SK-N-MC (cell line): Measurements from ENCODE around the gene HBQ1.
"Not testable (repeated sequence)": the region's sequence is repeated elsewhere in the genome, so short reads cannot be mapped to it uniquely, and the experiment has no call there.

ENCODE experiments used
- DNase-seq: peaks from one replicate; pipeline ENCODE4 v3.0.0-alpha.2; 2011; ENCODE audit warnings: low read depth, low spot score
- H3K27ac ChIP-seq: fragments of 200-600 bp; sonication (generic); 2 replicates; pipeline ENCODE4 v1.5.1; 2016; ENCODE audit warnings: mixed run types
- H3K36me3 ChIP-seq: fragments of 200-600 bp; sonication (generic); 2 replicates; pipeline ENCODE4 v1.6.1; 2017; ENCODE audit warnings: antibody characterized with exemption, low read length, mixed read lengths; ENCODE audit not compliant: insufficient read depth
- H3K4me3 ChIP-seq: fragments of 200-600 bp; sonication (generic); 2 replicates; pipeline ENCODE4 v1.5.1; 2016
- H3K9ac ChIP-seq: fragments of 200-600 bp; sonication (generic); 2 replicates; pipeline ENCODE4 v1.8.0; 2017; ENCODE audit warnings: mixed run types, mixed read lengths; ENCODE audit not compliant: insufficient read length
- H3K9me3 ChIP-seq: fragments of 200-600 bp; sonication (generic); 2 replicates; pipeline ENCODE4 v1.6.1; 2017; ENCODE audit warnings: low read depth, mild to moderate bottlenecking, antibody characterized with exemption, low read length, moderate library complexity, mixed read lengths
- EZH2 ChIP-seq: fragments of 200-600 bp; sonication (generic); IDR thresholded peaks from one replicate; pipeline ENCODE4 v1.6.1; 2017; ENCODE audit warnings: antibody characterized with exemption
- FOXP2 ChIP-seq: optimal IDR thresholded peaks from 2 replicates; pipeline ENCODE3; 2011; ENCODE audit warnings: mild to moderate bottlenecking, moderate library complexity; ENCODE audit not compliant: insufficient read depth; ENCODE audit errors: extremely low read length, control extremely low read depth
- POLR2AphosphoS5 ChIP-seq: IDR thresholded peaks from 2 replicates; pipeline ENCODE4 v1.6.1; 2012; ENCODE audit warnings: mild to moderate bottlenecking, low read depth, low read length, borderline replicate concordance

Gene HBQ1

DNA sequence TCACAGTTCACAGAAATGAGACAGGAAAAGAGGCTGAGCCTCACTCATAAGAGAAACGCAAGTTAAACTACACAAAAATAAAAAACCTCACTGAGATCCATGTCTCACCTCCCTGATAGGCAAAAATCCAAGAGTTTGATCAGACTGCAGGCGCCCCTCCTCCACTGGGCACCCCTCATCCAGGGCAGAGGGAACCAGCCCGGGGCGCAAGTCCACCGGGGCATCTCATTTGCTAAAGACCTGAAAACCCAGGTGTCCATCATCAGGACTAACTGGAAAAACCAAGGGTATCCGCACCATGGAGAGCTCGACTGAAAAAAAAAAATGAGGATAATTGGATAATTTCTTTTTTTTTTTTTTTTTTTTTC is 25.2 kb upstream of the HBQ1 start:
- Histone ChIP-seq H3K9ac (no peak overlapping the region), H3K36me3 (no peaks in the 10 kb centered on the region), H3K9me3 (no peaks in the 10 kb centered on the region), H3K4me3 (peak overlapping the region; percentile 84), H3K27ac (no peak overlapping the region)
- TF ChIP-seq POLR2AphosphoS5 (no peak), EZH2 (no peak), FOXP2 (no peak)
- no peak for DNase-seq

DNA sequence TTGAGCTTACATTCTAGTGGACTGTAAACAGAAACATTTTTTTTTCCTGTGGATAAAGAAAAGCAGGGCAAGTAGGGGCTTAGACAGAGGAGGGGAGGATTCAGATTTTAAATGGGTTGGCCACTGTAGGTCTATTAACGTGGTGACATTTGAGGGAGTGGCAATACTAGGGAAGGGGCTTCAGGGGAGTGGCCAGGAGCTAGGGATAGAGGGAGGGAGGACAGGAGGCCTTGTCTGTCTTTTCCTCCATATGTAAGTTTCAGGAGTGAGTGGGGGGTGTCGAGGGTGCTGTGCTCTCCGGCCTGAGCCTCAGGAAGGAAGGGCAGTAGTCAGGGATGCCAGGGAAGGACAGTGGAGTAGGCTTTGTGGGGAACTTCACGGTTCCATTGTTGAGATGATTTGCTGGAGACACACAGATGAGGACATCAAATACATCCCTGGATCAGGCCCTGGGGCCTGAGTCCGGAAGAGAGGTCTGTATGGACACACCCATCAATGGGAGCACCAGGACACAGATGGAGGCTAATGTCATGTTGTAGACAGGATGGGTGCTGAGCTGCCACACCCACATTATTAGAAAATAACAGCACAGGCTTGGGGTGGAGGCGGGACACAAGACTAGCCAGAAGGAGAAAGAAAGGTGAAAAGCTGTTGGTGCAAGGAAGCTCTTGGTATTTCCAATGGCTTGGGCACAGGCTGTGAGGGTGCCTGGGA is 21.0 kb upstream of the HBQ1 start:
- DNase-seq: no peak
- TF ChIP-seq EZH2 (no peak), FOXP2 (no peak), POLR2AphosphoS5 (no peak)
- Histone ChIP-seq H3K9me3 (no peaks in the 10 kb centered on the region), H3K9ac (no peak overlapping the region), H3K4me3 (no peak overlapping the region), H3K27ac (no peak overlapping the region), H3K36me3 (no peaks in the 10 kb centered on the region)

DNA sequence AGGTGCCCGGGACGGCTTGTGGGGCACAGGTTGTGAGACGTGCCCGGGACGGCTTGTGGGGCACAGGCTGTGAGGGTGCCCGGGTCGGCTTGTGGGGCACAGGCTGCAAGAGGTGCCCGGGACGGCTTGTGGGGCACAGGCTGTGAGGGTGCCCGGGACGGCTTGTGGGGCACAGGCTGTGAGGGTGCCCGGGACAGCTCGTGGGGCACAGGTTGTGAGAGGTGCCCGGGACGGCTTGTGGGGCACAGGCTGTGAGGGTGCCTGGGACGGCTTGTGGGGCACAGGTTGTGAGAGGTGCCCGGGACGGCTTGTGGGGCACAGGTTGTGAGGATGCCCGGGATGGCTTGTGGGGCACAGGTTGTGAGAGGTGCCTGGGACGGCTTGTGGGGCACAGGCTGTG is 20.0 kb upstream of the HBQ1 start:
- H3K36me3 ChIP-seq, H3K9me3 ChIP-seq, H3K27ac ChIP-seq, DNase-seq, H3K9ac ChIP-seq, H3K4me3 ChIP-seq: not testable (repeated sequence)

DNA sequence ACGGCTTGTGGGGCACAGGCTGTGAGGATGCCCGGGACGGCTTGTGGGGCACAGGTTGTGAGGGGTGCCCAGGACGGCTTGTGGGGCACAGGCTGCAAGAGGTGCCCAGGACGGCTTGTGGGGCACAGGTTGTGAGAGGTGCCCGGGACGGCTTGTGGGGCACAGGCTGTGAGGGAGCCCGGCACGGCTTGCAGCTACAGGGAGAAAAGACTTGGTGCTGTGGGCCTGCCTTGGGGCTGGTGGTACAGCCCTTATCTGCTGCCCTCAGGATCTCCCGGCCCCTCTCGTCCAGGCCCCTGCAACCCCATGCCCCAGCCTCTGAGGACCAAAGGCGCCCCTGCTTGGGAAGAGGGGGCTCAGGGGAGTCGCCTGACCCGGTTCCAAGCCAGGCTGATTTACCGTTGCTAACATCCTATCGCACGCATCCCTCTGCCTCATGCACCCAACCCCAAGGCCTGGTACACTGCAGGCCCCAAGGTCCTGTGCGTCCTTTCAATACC is 19.5 kb upstream of the HBQ1 start:
- no peaks in the 10 kb centered on the region for H3K36me3 ChIP-seq
- no peaks in the 10 kb centered on the region for H3K9me3 ChIP-seq
- DNase-seq: no peak
- no peak overlapping the region for H3K9ac ChIP-seq
- no peak overlapping the region for H3K4me3 ChIP-seq
- H3K27ac ChIP-seq: no peak overlapping the region
- no peak for TF ChIP-seq POLR2AphosphoS5
- TF ChIP-seq EZH2: no peak
- TF ChIP-seq FOXP2: no peak

DNA sequence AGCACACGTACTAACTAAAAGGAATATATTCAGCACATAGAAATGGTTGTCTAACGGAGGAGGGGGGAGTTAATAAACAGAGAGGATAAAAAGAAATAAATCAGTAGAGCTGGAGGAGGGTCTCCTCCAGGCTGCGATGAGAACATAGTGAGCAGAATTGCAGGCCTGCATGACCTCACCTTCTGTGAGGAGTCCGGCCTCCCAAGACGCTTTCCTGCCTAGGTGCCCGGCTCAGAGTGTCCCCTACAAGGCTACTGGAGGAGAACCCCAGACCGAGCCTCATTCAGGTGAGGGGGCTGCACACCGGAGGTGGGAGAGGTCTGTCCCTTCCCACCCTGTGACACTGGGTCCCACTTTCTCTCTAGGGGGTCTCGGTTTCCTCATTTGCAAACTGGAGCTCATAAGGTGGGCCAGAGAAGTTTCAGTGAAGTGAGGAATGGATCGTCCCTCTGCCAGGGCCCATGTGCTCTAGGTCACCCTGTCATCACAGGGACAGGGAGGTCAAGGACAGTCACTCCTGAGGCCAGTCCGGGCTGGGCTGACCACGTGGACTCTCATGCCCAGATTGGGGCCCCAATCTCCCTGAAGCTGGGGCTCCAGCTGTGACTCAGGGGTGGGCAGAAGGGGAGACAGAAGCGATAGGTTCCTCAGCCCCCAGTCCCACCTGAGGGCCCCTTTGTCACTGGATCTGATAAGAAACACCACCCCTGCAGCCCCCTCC is 17.8 kb upstream of the HBQ1 start:
- TF ChIP-seq FOXP2 (no peak), POLR2AphosphoS5 (no peak), EZH2 (no peak)
- no peaks in the 10 kb centered on the region for H3K9me3 ChIP-seq
- no peak overlapping the region for H3K9ac ChIP-seq
- H3K27ac ChIP-seq: no peak overlapping the region
- no peak for DNase-seq
- H3K36me3 ChIP-seq: no peaks in the 10 kb centered on the region
- H3K4me3 ChIP-seq: no peak overlapping the region

DNA sequence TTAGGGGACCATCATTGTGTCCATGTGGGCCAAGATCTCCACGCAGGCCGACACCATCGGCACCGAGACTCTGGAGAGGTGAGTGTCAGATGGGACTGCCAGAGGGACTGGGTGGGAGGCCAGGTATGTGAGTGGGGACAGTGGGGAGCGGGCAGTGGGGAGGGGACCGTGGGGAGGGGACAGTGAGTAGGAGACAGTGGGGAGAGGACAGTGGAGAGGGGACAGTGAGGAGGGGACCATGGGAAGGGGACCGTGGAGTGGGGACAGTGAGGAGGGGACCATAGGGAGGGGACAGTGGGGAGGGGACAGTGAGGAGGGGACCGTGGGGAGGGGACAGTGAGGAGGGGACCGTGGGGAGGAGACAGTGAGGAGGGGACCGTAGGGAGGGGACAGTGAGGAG is 17.1 kb upstream of the HBQ1 start:
- not testable (repeated sequence) for H3K36me3 ChIP-seq, DNase-seq, H3K9me3 ChIP-seq, H3K27ac ChIP-seq, H3K4me3 ChIP-seq, H3K9ac ChIP-seq

DNA sequence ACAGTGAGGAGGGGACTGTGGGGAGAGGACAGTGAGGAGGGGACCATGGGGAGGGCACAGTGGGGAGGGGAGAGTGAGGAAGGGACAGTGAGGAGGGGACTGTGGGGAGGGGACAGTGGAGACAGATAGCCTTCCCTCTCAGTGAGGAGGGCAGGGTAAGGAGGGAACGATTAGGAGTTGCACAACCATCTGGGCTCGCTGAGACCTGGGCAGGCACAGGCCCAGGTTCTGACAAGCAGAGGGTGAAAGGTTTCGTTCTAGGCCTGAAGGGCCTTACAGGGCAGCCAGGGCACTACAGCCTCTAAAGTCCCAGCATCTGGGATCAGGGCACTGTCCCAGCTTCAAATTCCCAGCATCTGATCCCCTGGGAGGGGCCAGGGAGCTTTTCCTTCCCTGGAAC is 16.6 kb upstream of the HBQ1 start:
- H3K36me3 ChIP-seq, H3K27ac ChIP-seq, DNase-seq, H3K9ac ChIP-seq, H3K9me3 ChIP-seq, H3K4me3 ChIP-seq: not testable (repeated sequence)

DNA sequence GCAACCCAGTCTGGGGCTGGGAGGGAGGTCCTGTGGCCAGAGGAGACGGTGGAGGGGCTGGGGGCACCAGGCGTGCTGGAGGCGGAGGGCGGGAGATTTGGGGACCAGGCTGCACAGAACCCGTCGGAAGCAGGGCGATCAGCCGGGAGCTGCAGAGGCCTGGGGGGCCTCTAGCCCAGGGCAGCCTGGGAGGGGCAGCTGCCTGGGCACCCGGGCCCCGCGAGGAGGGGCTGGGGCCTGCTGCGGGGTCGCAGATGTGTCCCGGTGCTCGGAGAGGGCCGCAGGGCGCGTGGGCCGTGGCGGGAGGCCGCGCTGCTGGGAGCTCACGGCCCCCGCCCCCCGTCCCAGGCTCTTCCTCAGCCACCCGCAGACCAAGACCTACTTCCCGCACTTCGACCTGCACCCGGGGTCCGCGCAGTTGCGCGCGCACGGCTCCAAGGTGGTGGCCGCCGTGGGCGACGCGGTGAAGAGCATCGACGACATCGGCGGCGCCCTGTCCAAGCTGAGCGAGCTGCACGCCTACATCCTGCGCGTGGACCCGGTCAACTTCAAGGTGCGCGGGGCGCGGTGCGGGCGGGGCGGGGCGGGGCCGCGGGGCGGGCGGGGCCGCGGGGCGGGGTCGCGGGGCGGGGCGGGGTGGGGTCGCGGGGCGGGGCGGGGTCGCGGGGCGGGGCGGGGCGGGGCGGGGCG is 16.0 kb upstream of the HBQ1 start:
- H3K9me3 ChIP-seq, H3K9ac ChIP-seq, DNase-seq, H3K4me3 ChIP-seq, H3K27ac ChIP-seq, H3K36me3 ChIP-seq: not testable (repeated sequence)

DNA sequence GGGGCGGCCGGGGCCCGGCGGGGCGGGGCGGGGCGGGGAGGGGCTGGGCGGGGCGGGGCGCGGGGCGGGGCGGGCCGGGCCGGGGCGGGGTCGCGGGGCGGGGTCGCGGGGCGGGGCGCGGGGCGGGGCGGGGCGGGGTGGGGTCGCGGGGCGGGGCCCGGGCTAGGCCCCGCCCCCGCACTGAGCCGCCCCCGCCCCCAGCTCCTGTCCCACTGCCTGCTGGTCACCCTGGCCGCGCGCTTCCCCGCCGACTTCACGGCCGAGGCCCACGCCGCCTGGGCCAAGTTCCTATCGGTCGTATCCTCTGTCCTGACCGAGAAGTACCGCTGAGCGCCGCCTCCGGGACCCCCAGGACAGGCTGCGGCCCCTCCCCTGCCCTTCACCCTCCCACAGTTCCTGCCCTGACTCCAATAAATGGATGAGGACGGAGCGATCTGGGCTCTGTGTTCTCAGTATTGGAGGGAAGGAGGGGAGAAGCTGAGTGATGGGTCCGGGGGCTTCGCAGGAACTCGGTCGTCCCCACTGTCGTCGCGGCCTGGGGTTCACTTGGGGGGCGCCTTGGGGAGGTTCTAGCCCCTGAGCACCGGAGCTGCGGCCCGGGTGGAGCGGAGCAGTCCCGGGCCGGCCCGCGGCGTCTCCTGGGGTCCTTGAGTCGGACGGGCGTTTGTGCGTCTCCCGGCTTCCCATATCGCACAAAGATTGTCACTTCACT is 15.3 kb upstream of the HBQ1 start:
- TF ChIP-seq FOXP2 (no peak), EZH2 (no peak), POLR2AphosphoS5 (no peak)
- Histone ChIP-seq H3K27ac (no peak overlapping the region), H3K4me3 (peak overlapping the region; percentile 60), H3K36me3 (no peaks in the 10 kb centered on the region), H3K9me3 (no peaks in the 10 kb centered on the region), H3K9ac (no peak overlapping the region)
- DNase-seq: no peak
